Left lung (tissue), 10 donors: ENCODE data around the gene MMP2. TPM values are rescaled to one million over a fixed set of nuclear protein-coding genes. Genes with fewer than 3 reads are reported as not detected.
A peak's percentile ranks its signal among the peaks of the same experiment; 100 is the strongest.

Source experiments
- ATAC-seq: fragments of 200-7000 bp; cut with Tn5 transposase; one replicate; pipeline ENCODE4 v1.9.1; 2020; ENCODE audit warnings: moderate library complexity
- DNase-seq, 4 donors: peaks; one replicate each; pipeline ENCODE4 v3.0.0-alpha.2; 2013 to 2020
- H3K27ac ChIP-seq, 2 donors: fragments of 200-600 bp; sonication (generic) in 1 of 2; one replicate each; pipeline versions ENCODE4 v1.5.0 to v1.8.0; 2020 to 2021
- H3K27me3 ChIP-seq, 2 donors: fragments of 200-600 bp; sonication (generic) in 1 of 2; one replicate each; pipeline versions ENCODE4 v1.5.0 to v1.8.0; 2020 to 2021
- H3K36me3 ChIP-seq, 2 donors: fragments of 200-600 bp; sonication (generic) in 1 of 2; one replicate each; pipeline versions ENCODE4 v1.5.0 to v1.8.0; 2020 to 2021
- H3K4me1 ChIP-seq, 2 donors: fragments of 200-600 bp; one replicate each; pipeline ENCODE4 v1.8.0; 2021
- H3K4me3 ChIP-seq, 2 donors: fragments of 200-600 bp; sonication (generic) in 1 of 2; one replicate each; pipeline versions ENCODE4 v1.5.0 to v1.8.0; 2020 to 2021; ENCODE audit warnings: mild to moderate bottlenecking in 1 of 2
- H3K9me3 ChIP-seq, 2 donors: fragments of 200-600 bp; sonication (generic) in 1 of 2; one replicate each; pipeline versions ENCODE4 v1.5.0 to v1.8.0; 2020 to 2021
- intact Hi-C, 2 donors: fragments of 100-400 bp; cut with DNase I; formaldehyde crosslinking; loops; one replicate each; pipeline versions ENCODE4 v1.11.2 to v1.14.2; 2022
- polyA plus RNA-seq, 6 donors: library from polyadenylated mRNA; unstranded; fragments of 120-200 nt; gene quantifications; one replicate each; pipeline ENCODE4 v1.2.1, GENCODE V29; 2013; ENCODE audit not compliant: insufficient read length in 6 of 6
- total RNA-seq, 2 donors: library from RNA; stranded (reverse); fragmentation: NEBNext Ultra II Directional; extraction: Animal tissue kit (Norgen Biotek cat#: 25700); gene quantifications; one replicate each; pipeline ENCODE4 v1.2.1, GENCODE V29; 2021
- TF ChIP-seq, protein P1 (sequence below), 2 donors: fragments of 200-600 bp; sonication (generic) in 1 of 2; IDR thresholded peaks; one replicate each; pipeline versions ENCODE4 v1.5.0 to v1.8.0; 2021; ENCODE audit warnings: antibody characterized with exemption in 2 of 2
- donor health status: DM: no; HTN: yes; CAD: no.
- donor health status: DM: no; HTN: no; CAD: no.

MMP2 gene
- total and polyA plus RNA-seq, 8 donors, result 300 to 677 (median 603) TPM

DNA sequence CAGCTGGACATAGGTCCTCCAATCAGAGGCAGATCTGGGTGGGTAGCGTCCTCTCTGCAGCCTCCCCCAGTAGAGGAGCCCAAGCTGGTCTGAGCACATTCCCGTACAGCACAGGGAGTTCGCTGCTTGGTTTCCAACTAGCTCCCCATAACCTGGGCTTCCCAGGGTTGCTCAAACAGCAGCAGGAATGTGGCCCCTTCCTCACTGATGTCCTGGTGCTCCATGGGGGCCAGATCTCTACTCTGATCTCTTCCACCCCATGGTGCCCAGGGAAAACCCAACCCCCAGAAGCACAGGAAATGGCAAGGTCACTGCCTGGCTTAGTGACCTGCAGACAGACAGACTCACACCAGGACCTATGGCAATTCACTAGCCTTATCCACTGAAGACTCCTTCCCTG lies 11.1 kb upstream of the MMP2 start:
- H3K27me3 ChIP-seq, result no peaks in the 10 kb centered on the region
- intact Hi-C loops, result loop anchor here (5.0 to 10.0 kb wide), 4 partner anchors 74 to 377 kb away; no protein-coding TSS in a partner anchor
- H3K4me1 ChIP-seq, result peaks cover 0 to 3% of the 10 kb centered on the region in 2 donors
- no peak for DNase-seq
- H3K4me3 ChIP-seq, result no peak overlapping the region
- TF ChIP-seq, protein P1, sequence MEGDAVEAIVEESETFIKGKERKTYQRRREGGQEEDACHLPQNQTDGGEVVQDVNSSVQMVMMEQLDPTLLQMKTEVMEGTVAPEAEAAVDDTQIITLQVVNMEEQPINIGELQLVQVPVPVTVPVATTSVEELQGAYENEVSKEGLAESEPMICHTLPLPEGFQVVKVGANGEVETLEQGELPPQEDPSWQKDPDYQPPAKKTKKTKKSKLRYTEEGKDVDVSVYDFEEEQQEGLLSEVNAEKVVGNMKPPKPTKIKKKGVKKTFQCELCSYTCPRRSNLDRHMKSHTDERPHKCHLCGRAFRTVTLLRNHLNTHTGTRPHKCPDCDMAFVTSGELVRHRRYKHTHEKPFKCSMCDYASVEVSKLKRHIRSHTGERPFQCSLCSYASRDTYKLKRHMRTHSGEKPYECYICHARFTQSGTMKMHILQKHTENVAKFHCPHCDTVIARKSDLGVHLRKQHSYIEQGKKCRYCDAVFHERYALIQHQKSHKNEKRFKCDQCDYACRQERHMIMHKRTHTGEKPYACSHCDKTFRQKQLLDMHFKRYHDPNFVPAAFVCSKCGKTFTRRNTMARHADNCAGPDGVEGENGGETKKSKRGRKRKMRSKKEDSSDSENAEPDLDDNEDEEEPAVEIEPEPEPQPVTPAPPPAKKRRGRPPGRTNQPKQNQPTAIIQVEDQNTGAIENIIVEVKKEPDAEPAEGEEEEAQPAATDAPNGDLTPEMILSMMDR (IDR thresholded peaks at IDR 0.05), result no peak
- ATAC-seq, result no peak
- no peaks in the 10 kb centered on the region for H3K9me3 ChIP-seq
- H3K27ac ChIP-seq, result no peak overlapping the region
- no peaks in the 10 kb centered on the region for H3K36me3 ChIP-seq

DNA sequence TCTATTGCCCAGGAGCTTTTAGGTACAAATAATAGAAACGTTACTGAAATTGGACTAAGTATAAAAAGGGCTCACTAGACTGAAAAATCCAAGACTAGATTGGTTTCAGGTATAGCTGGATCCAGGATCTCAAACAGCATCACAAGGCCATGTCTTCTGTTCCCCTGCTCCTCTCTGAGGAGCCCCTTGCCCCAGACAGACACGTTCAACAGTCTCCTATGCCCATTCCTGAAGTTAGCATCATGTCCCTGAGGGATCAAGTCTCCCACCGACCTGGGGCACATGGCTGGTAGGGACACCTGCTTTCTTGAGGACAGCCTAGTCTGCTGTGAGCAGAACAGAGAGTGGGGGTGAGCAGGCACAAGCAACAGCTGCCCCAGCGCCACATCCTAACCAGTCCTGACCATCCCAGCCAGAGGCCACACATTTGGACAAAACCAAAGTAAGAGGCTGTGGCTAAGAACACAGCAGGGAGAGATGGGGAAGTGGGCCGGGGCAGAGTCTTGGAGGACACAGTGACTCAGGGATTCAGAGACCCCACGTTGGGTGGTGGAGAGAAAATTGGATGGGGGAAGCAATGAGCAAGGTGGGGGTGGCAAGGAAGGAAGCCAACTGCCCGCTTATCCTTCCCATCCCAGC lies 10.5 kb upstream of the MMP2 start:
- no peaks in the 10 kb centered on the region for H3K36me3 ChIP-seq
- ATAC-seq, result no peak
- H3K9me3 ChIP-seq, result no peaks in the 10 kb centered on the region
- H3K4me3 ChIP-seq, result no peak overlapping the region
- intact Hi-C loops, result loop anchor here (5.0 to 10.0 kb wide), 4 partner anchors 74 to 376 kb away; no protein-coding TSS in a partner anchor
- H3K27me3 ChIP-seq, result no peaks in the 10 kb centered on the region
- H3K4me1 ChIP-seq, result peaks cover 0 to 3% of the 10 kb centered on the region in 2 donors
- DNase-seq, result no peak
- H3K27ac ChIP-seq, result no peak overlapping the region
- TF ChIP-seq, protein P1 (IDR thresholded peaks at IDR 0.05), result no peak

DNA sequence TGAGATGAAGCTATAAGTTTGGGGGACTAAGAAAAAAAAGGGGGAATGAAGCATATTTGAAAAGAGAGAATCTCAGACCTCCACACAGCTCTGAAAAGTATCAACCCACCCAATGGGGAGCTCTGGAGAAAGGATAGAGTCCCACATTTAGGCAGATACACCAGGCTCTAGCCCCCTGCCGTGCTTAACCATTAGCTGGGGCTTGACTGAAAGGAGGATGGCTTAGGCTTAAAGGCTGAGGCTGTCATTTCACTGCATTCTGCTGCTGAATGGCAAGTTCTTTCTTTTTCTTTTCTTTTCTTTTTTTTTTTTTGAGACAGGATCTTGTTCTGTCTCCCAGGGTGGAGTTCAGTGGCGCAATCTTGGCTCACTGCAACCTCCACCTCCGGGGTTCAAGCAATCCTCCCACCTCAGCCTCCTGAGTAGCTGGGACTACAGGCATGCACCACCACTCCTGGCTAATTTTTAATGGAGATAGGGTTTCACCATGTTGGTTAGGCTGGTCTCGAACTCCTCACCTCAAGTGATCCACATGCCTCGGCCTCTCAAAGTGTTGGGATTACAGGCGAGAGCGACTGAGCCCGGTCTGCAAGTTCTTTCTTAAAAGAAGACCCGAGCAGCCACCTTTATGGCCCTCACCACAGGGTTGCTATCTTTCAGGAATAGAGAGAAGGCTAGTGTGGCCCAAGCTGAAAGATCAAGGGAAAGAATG lies 9.0 kb upstream of the MMP2 start:
- intact Hi-C loops, result loop anchor here (5.0 to 10.0 kb wide), 4 partner anchors 72 to 375 kb away; no protein-coding TSS in a partner anchor
- Histone ChIP-seq H3K9me3 (no peaks in the 10 kb centered on the region), H3K36me3 (no peaks in the 10 kb centered on the region), H3K4me3 (no peak overlapping the region), H3K27me3 (no peaks in the 10 kb centered on the region), H3K4me1 (peaks cover 0 to 3% of the 10 kb centered on the region in 2 donors), H3K27ac (peak overlapping the region in 1 of 2 donors; percentile 20)
- TF ChIP-seq, protein P1 (IDR thresholded peaks at IDR 0.05), result no peak
- no peak for ATAC-seq
- DNase-seq, result no peak

DNA sequence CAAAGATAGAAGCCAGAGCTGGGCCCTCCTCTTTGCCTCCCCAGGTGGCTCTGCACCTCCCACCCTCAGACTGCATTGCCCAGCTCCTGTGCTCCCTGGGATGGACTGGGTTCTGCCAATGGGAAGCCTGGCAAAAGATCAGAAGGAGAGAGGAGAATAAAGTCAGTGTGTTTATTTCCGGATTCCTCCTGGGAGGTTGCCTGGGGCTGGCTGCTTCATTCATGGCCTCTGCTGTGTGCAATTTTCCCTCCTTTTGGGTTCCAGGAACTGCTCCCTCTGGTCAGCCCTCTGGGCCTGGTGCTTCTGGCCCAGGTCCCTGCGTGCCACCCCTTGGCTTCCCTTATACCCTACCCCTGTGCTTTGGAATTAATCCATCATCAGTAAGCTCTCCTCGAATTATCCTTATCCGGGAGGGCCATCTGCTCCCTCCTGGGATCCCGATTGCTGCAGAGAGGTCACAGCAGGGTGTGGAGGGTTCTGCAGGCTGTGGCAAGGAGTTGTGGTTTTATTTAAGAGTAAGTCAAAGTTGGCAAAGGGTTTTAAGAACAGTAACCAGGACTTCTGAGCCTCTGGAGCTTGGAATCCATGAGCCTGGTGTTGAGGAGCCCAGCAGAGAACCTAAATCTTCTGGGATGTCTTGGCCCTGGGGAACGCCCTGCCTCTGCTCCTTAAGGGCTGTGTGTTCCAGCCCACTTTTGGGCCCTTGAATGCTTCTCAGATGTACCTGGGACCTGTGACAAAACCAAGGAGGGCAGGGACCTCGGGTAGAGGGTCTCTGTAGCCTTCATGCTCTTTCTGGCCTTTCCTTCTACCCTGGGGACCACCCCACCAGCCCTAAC lies 8.2 kb upstream of the MMP2 start:
- H3K36me3 ChIP-seq, result no peaks in the 10 kb centered on the region
- no peaks in the 10 kb centered on the region for H3K4me1 ChIP-seq
- DNase-seq (no peak), ATAC-seq (peak; percentile 24)
- H3K4me3 ChIP-seq, result no peak overlapping the region
- H3K27ac ChIP-seq, result peak overlapping the region in 1 of 2 donors; percentile 20
- H3K27me3 ChIP-seq, result no peaks in the 10 kb centered on the region
- intact Hi-C loops, result no loop called here
- TF ChIP-seq, protein P1 (IDR thresholded peaks at IDR 0.05), result no peak
- no peaks in the 10 kb centered on the region for H3K9me3 ChIP-seq
